GM23248 (cell line): ENCODE measurements around the gene FAM83E. TPM values are rescaled to one million over a fixed set of nuclear protein-coding genes. Genes with fewer than 3 reads are reported as not detected.

Source experiments
- DNase-seq: peaks from one replicate; pipeline ENCODE4 v3.0.0-alpha.2; 2015
- H2AFZ ChIP-seq: fragments of 200-600 bp; sonication (generic); 2 replicates; pipeline ENCODE4 v1.6.1; 2016; ENCODE audit warnings: antibody characterized with exemption
- H3F3A ChIP-seq: fragments of 200-600 bp; sonication (generic); 2 replicates; pipeline ENCODE4 v1.6.1; 2016; ENCODE audit warnings: mild to moderate bottlenecking, antibody characterized with exemption, mixed run types; ENCODE audit not compliant: insufficient read depth
- H3K27ac ChIP-seq: fragments of 200-600 bp; sonication (generic); 2 replicates; pipeline ENCODE4 v1.5.1; 2016; ENCODE audit warnings: mild to moderate bottlenecking
- H3K27me3 ChIP-seq: fragments of 200-600 bp; sonication (generic); replicated peaks from 2 replicates; pipeline ENCODE4 v1.6.1; 2016; ENCODE audit warnings: mild to moderate bottlenecking; ENCODE audit not compliant: insufficient read depth
- H3K36me3 ChIP-seq: fragments of 200-600 bp; sonication (generic); 2 replicates; pipeline ENCODE4 v1.6.1; 2016; ENCODE audit warnings: low read depth, mild to moderate bottlenecking
- H3K4me1 ChIP-seq: fragments of 200-600 bp; sonication (generic); 2 replicates; pipeline ENCODE4 v1.6.1; 2016; ENCODE audit warnings: mild to moderate bottlenecking; ENCODE audit not compliant: insufficient read depth
- H3K4me2 ChIP-seq: fragments of 200-600 bp; sonication (generic); one replicate; pipeline ENCODE4 v1.6.1; 2016; ENCODE audit warnings: mild to moderate bottlenecking; ENCODE audit not compliant: unreplicated experiment
- H3K4me3 ChIP-seq: fragments of 200-600 bp; sonication (generic); 2 replicates; pipeline ENCODE4 v1.5.1; 2016; ENCODE audit warnings: mild to moderate bottlenecking
- H3K79me2 ChIP-seq: fragments of 200-600 bp; sonication (generic); 2 replicates; pipeline ENCODE4 v1.6.1; 2016; ENCODE audit warnings: mild to moderate bottlenecking; ENCODE audit not compliant: insufficient read depth
- H3K9ac ChIP-seq: fragments of 200-600 bp; sonication (generic); 2 replicates; pipeline ENCODE4 v1.6.1; 2016; ENCODE audit warnings: mild to moderate bottlenecking
- H3K9me2 ChIP-seq: fragments of 200-600 bp; sonication (generic); 2 replicates; pipeline ENCODE4 v1.6.1; 2016; ENCODE audit warnings: mixed run types, mild to moderate bottlenecking, moderate library complexity; ENCODE audit not compliant: insufficient read depth
- H3K9me3 ChIP-seq: fragments of 200-600 bp; sonication (generic); one replicate; pipeline ENCODE4 v1.6.1; 2017; ENCODE audit warnings: low read depth
- H4K20me1 ChIP-seq: fragments of 200-600 bp; sonication (generic); 2 replicates; pipeline ENCODE4 v1.6.0; 2016; ENCODE audit not compliant: insufficient read depth
- EZH2 ChIP-seq: fragments of 200-600 bp; sonication (generic); IDR thresholded peaks from 2 replicates; pipeline ENCODE4 v1.6.1; 2018; ENCODE audit warnings: antibody characterized with exemption, mild to moderate bottlenecking; ENCODE audit not compliant: insufficient read depth, poor library complexity, severe bottlenecking
- EZH2phosphoT487 ChIP-seq: fragments of 200-600 bp; sonication (generic); IDR thresholded peaks from 2 replicates; pipeline ENCODE4 v1.6.1; 2018; ENCODE audit warnings: antibody characterized with exemption, moderate library complexity, mild to moderate bottlenecking, low read depth; ENCODE audit not compliant: insufficient read depth
- WGBS, 2 experiments: methylation state at CpG; one replicate each; pipeline ENCODE4 v1.1.6; 2015 to 2017; ENCODE audit warnings: low lambda C conversion rate in 2 of 2, low coverage in 1 of 2; ENCODE audit errors: missing lambda C conversion rate in 2 of 2; 5-methylcytosine and 5-hydroxymethylcytosine counted together
- in situ Hi-C: fragments of 300-500 bp; cut with MboI; formaldehyde crosslinking; loops from 2 replicates; pipeline ENCODE4 v1.15.0; 2020
- polyA plus RNA-seq: library from polyadenylated mRNA; unstranded; fragments of >200 nt; fragmentation: Nextera tagmentation; extraction: Ambion mirVana; gene quantifications from 2 replicates; pipeline ENCODE4 v1.2.1, GENCODE V29; 2016
- total RNA-seq: library from RNA; depleted of rRNA; stranded (reverse); fragments of >200 nt; shearing (Covaris generic); gene quantifications from 2 replicates; pipeline ENCODE4 v1.2.3, GENCODE V29; 2014

FAM83E gene
- total and polyA plus RNA-seq, 2 experiments from 2014 or later = not detected

GRCh38 chr19:48606463-48607358, 8.2 kb downstream of the FAM83E start, which contains the start of gene SPACA4:
Gene SPACA4, plus strand, starts transcription at chr19:48606742. Its CDS starts 237 bp downstream, at chr19:48606979.
- Histone ChIP-seq H3K4me3 (no peak within 1 kb of the TSS), H3K9me3 (no peaks in the 10 kb centered on the region), H3K36me3 (no peaks in the 10 kb centered on the region), H3K4me1 (no peaks in the 10 kb centered on the region), H3K4me2 (no peak within 1 kb of the TSS), H3F3A (no peaks in the 10 kb centered on the region), H3K27me3 (no peaks in the 10 kb centered on the region), H3K27ac (no peak within 1 kb of the TSS), H3K9me2 (no peaks in the 10 kb centered on the region), H3K79me2 (no peaks in the 10 kb centered on the region), H2AFZ (no peak within 1 kb of the TSS), H3K9ac (no peak within 1 kb of the TSS), H4K20me1 (no peaks in the 10 kb centered on the region)
- in situ Hi-C loops = no loop called here
- no peak for TF ChIP-seq EZH2phosphoT487
- no peak for TF ChIP-seq EZH2
- 87 to 88% methylated on average over 38 to 39 of the region's 39 CpGs for WGBS, 2 experiments
- no peak for DNase-seq

GRCh38 chr19:48603850-48604249, 11.0 kb downstream of the FAM83E start:
- Histone ChIP-seq H4K20me1 (no peaks in the 10 kb centered on the region), H3K9me2 (no peaks in the 10 kb centered on the region), H3K27me3 (no peaks in the 10 kb centered on the region), H3K9ac (no peak overlapping the region), H3K4me2 (no peak overlapping the region), H3K79me2 (no peaks in the 10 kb centered on the region), H2AFZ (no peak overlapping the region), H3K4me3 (no peak overlapping the region), H3K9me3 (no peaks in the 10 kb centered on the region), H3K4me1 (no peaks in the 10 kb centered on the region), H3K27ac (no peak overlapping the region), H3F3A (no peaks in the 10 kb centered on the region), H3K36me3 (no peaks in the 10 kb centered on the region)
- in situ Hi-C loops = no loop called here
- TF ChIP-seq EZH2 = no peak
- no peak for TF ChIP-seq EZH2phosphoT487
- no peak for DNase-seq
- WGBS, 2 experiments = 75 to 79% methylated on average over 8 to 9 of the region's 9 CpGs

GRCh38 chr19:48603449-48603848, 11.4 kb downstream of the FAM83E start:
- H3F3A ChIP-seq = no peaks in the 10 kb centered on the region
- 85 to 93% methylated on average over 7 to 39 of the region's 39 CpGs for WGBS, 2 experiments
- H3K79me2 ChIP-seq = no peaks in the 10 kb centered on the region
- DNase-seq = no peak
- H3K4me2 ChIP-seq = no peak overlapping the region
- no peak overlapping the region for H3K9ac ChIP-seq
- H2AFZ ChIP-seq = no peak overlapping the region
- H3K27ac ChIP-seq = no peak overlapping the region
- H3K9me3 ChIP-seq = no peaks in the 10 kb centered on the region
- no peaks in the 10 kb centered on the region for H4K20me1 ChIP-seq
- no peaks in the 10 kb centered on the region for H3K36me3 ChIP-seq
- TF ChIP-seq EZH2phosphoT487 = no peak
- no peak for TF ChIP-seq EZH2
- in situ Hi-C loops = no loop called here
- no peaks in the 10 kb centered on the region; the same call in 1 of the 2 replicates for H3K27me3 ChIP-seq
- H3K9me2 ChIP-seq = no peaks in the 10 kb centered on the region
- H3K4me1 ChIP-seq = no peaks in the 10 kb centered on the region
- H3K4me3 ChIP-seq = no peak overlapping the region

GRCh38 chr19:48603001-48603400, 11.9 kb downstream of the FAM83E start:
- no peaks in the 10 kb centered on the region for H4K20me1 ChIP-seq
- in situ Hi-C loops = no loop called here
- 58 to 60% methylated on average over 9 of the region's 9 CpGs for WGBS, 2 experiments

More at GRCh38 chr19:48603001-48603400, 11.9 kb downstream of the FAM83E start:
- H3K36me3 ChIP-seq = no peaks in the 10 kb centered on the region
- no peak for DNase-seq
- no peak overlapping the region for H3K4me2 ChIP-seq
- no peak overlapping the region for H3K9ac ChIP-seq
- no peaks in the 10 kb centered on the region for H3K9me3 ChIP-seq
- no peaks in the 10 kb centered on the region for H3K9me2 ChIP-seq
- H3F3A ChIP-seq = no peaks in the 10 kb centered on the region
- H3K79me2 ChIP-seq = no peaks in the 10 kb centered on the region
- no peak overlapping the region for H2AFZ ChIP-seq
- no peaks in the 10 kb centered on the region; the same call in 1 of the 2 replicates for H3K27me3 ChIP-seq
- H3K4me3 ChIP-seq = no peak overlapping the region
- no peak overlapping the region for H3K27ac ChIP-seq
- no peaks in the 10 kb centered on the region for H3K4me1 ChIP-seq
- no peak for TF ChIP-seq EZH2
